ENCODE data around the gene FBXO5. TPM values are rescaled to one million over a fixed set of nuclear protein-coding genes. Genes with fewer than 3 reads are reported as not detected.
"Not testable (repeated sequence)": the region's sequence is repeated elsewhere in the genome, so short reads cannot be mapped to it uniquely, and the experiment has no call there.

The FBXO5 gene
- total RNA-seq, 6 experiments from 2014 or later = 0.97 to 3.0 (median 2.5) TPM

GRCh38 chr6:152969688-152970418 lies 13.0 kb downstream of the FBXO5 start:
- Histone ChIP-seq H3K27ac (no peak overlapping the region), H3K27me3 (no peaks in the 10 kb centered on the region), H3K4me3 (no peak overlapping the region), H3K36me3 (peaks cover 0 to 26% (median 5%) of the 10 kb centered on the region in 4 donors), H3K4me1 (peaks cover 0 to 2% (median 0%) of the 10 kb centered on the region in 4 donors), H3K9me3 (no peaks in the 10 kb centered on the region)
- intact Hi-C loops (cut with DNase I) = no loop called here
- ATAC-seq (no peak), DNase-seq (no peak)
- no peak for TF ChIP-seq CTCF (IDR thresholded peaks at IDR 0.05)
- 96% methylated on average over 5 of the region's 6 CpGs for WGBS (ENCODE audit: insufficient coverage, low coverage, low lambda C conversion rate, missing lambda C conversion rate)

GRCh38 chr6:152966168-152966894 lies 16.5 kb downstream of the FBXO5 start:
- ATAC-seq; DNase-seq; H3K27ac ChIP-seq; H3K36me3 ChIP-seq; H3K4me3 ChIP-seq; H3K9me3 ChIP-seq; H3K27me3 ChIP-seq; intact Hi-C loops (cut with DNase I); H3K4me1 ChIP-seq: not testable (repeated sequence)
- WGBS (ENCODE audit: insufficient coverage, low coverage, low lambda C conversion rate, missing lambda C conversion rate) = 73% methylated on average over 4 of the region's 15 CpGs

DNA sequence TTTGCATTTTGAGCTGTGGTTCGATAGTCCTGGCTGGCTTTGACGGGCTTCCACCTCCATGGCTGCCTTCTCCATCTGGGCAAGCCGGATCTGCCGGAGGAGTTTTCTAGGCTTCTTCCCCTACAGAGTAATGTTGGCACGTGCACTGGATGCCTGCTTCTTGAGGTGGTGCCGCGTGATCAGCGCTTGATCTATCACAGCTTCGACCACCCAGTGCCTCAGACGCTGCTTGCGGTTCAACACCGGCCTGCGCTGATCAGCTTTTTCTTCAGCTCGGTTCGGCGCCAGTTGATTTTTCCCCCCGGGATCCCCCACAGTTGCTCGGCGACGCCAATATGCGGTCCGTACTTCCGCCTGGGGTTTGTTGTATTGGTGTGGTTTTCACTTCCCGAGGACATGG lies 23.5 kb downstream of the FBXO5 start:
- TF ChIP-seq CTCF (IDR thresholded peaks at IDR 0.05) (no peak), POLR2A (IDR thresholded peaks at IDR 0.05) (no peak)
- H3K27me3 ChIP-seq = no peaks in the 10 kb centered on the region
- H3K36me3 ChIP-seq = no peaks in the 10 kb centered on the region
- ATAC-seq (no peak), DNase-seq (peak in 1 of 3 donors; percentile 36)
- H3K4me3 ChIP-seq = no peak overlapping the region
- no peaks in the 10 kb centered on the region for H3K9me3 ChIP-seq
- WGBS (ENCODE audit: insufficient coverage, low coverage, low lambda C conversion rate, missing lambda C conversion rate) = 89% methylated on average over 11 of the region's 24 CpGs
- intact Hi-C loops (cut with DNase I) = no loop called here
- no peak overlapping the region for H3K27ac ChIP-seq
- H3K4me1 ChIP-seq = no peaks in the 10 kb centered on the region

DNA sequence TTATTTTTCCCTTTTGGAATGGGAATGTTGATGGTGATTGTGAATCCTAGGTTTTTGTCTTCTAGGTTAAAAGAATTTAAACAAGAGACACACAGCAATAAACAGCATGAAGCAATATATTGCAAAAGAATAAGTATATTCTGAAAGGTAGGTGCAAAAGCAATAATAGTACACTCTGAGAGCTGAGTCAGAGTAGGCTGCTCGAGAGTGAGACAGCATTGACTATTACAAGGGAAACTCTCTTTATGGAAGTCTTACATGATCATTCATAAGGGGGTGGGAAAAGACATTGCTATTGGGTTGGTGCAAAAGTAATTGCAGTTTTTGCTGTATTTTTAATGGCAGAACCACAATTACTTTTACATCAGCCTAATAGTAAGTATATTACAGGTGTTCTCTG lies 25.0 kb downstream of the FBXO5 start:
- no peak for DNase-seq
- Histone ChIP-seq H3K27me3 (no peaks in the 10 kb centered on the region), H3K9me3 (no peaks in the 10 kb centered on the region), H3K4me3 (no peak overlapping the region), H3K36me3 (no peaks in the 10 kb centered on the region), H3K27ac (no peak overlapping the region), H3K4me1 (no peaks in the 10 kb centered on the region)
- 52% methylated on average over 1 of the region's 1 CpG for WGBS (ENCODE audit: insufficient coverage, low coverage, low lambda C conversion rate, missing lambda C conversion rate)
- no peak for ATAC-seq
- intact Hi-C loops (cut with DNase I) = no loop called here
- TF ChIP-seq CTCF (IDR thresholded peaks at IDR 0.05) (no peak), POLR2A (IDR thresholded peaks at IDR 0.05) (no peak)

GRCh38 chr6:152954443-152954842 lies 28.4 kb downstream of the FBXO5 start:
- DNase-seq = no peak
- no peak overlapping the region for H3K27ac ChIP-seq
- H3K27me3 ChIP-seq = no peaks in the 10 kb centered on the region
- H3K9me3 ChIP-seq = no peaks in the 10 kb centered on the region
- H3K4me1 ChIP-seq = no peaks in the 10 kb centered on the region
- H3K36me3 ChIP-seq = no peaks in the 10 kb centered on the region
- TF ChIP-seq POLR2A (IDR thresholded peaks at IDR 0.05) (no peak), CTCF (IDR thresholded peaks at IDR 0.05) (peak in 2 of 4 donors; percentile 21 to 23)
- WGBS (ENCODE audit: insufficient coverage, low coverage, low lambda C conversion rate, missing lambda C conversion rate) = 37% methylated on average over 3 of the region's 3 CpGs
- intact Hi-C loops (cut with DNase I) = no loop called here
- H3K4me3 ChIP-seq = no peak overlapping the region
- peak; percentile 45 to 71 (median 54) for ATAC-seq

Measured in right lobe of liver (tissue), 6 donors.